HepG2 (cell line): ENCODE results near the gene TP53TG5. TPM values are rescaled to one million over a fixed set of nuclear protein-coding genes. Genes with fewer than 3 reads are reported as not detected.

ENCODE experiments used
- DR1 ChIP-seq: sonication (generic); formaldehyde crosslinking; IDR thresholded peaks from 2 replicates; pipeline ENCODE4 v1.8.0; 2021; ENCODE audit warnings: mild to moderate bottlenecking, missing genetic modification reagents, inconsistent platforms
- MBD4 ChIP-seq: IDR thresholded peaks from 2 replicates; pipeline ENCODE4 v1.6.1; 2012; ENCODE audit warnings: low read length, inconsistent platforms, borderline replicate concordance
- NAIF1 ChIP-seq: sonication (generic); formaldehyde crosslinking; IDR thresholded peaks from 2 replicates; pipeline ENCODE4 v1.5.0; 2020; ENCODE audit warnings: mild to moderate bottlenecking, missing genetic modification reagents, borderline replicate concordance
- PHF8 ChIP-seq: sonication (generic); formaldehyde crosslinking; IDR thresholded peaks from 2 replicates; pipeline ENCODE4 v1.5.0; 2020; ENCODE audit warnings: missing genetic modification reagents
- REL ChIP-seq: sonication (generic); formaldehyde crosslinking; conservative IDR thresholded peaks from 2 replicates; pipeline ENCODE4 v1.8.0; 2022; ENCODE audit warnings: mild to moderate bottlenecking, missing genetic modification reagents, moderate library complexity
- SRSF4 ChIP-seq: fragments of 200-400 bp; formaldehyde crosslinking; IDR thresholded peaks from one replicate; pipeline ENCODE4 v1.6.1; 2018; ENCODE audit warnings: mild to moderate bottlenecking, low read depth, low read length, moderate library complexity; ENCODE audit not compliant: poor library complexity, severe bottlenecking
- TP53 ChIP-seq: sonication (generic); formaldehyde crosslinking; conservative IDR thresholded peaks from 2 replicates; pipeline ENCODE4 v1.4.0; 2020; ENCODE audit warnings: missing genetic modification reagents
- ZBTB7B ChIP-seq: sonication (generic); formaldehyde crosslinking; IDR thresholded peaks from 2 replicates; pipeline ENCODE4 v1.4.0; 2020; ENCODE audit warnings: missing genetic modification reagents
- ZFP62 ChIP-seq: sonication (generic); formaldehyde crosslinking; IDR thresholded peaks from 2 replicates; pipeline ENCODE4 v1.4.0; 2020; ENCODE audit warnings: missing genetic modification reagents
- ZNF317 ChIP-seq: sonication (generic); formaldehyde crosslinking; IDR thresholded peaks from 2 replicates; pipeline ENCODE4 v1.5.0; 2020; ENCODE audit warnings: mild to moderate bottlenecking, missing genetic modification reagents
- ZNF335 ChIP-seq: sonication (generic); formaldehyde crosslinking; IDR thresholded peaks from 2 replicates; pipeline ENCODE4 v1.4.0; 2020; ENCODE audit warnings: missing genetic modification reagents
- ZNF446 ChIP-seq: sonication (generic); formaldehyde crosslinking; IDR thresholded peaks from 2 replicates; pipeline ENCODE4 v1.5.0; 2020; ENCODE audit warnings: mild to moderate bottlenecking, missing genetic modification reagents
- ZNF547 ChIP-seq: sonication (generic); formaldehyde crosslinking; IDR thresholded peaks from 2 replicates; pipeline ENCODE4 v1.5.1; 2020; ENCODE audit warnings: mild to moderate bottlenecking, missing genetic modification reagents
- ZNF589 ChIP-seq: sonication (generic); formaldehyde crosslinking; conservative IDR thresholded peaks from 2 replicates; pipeline ENCODE4 v1.8.0; 2022; ENCODE audit warnings: mild to moderate bottlenecking, moderate library complexity, missing genetic modification reagents
- ZNF747 ChIP-seq: sonication (generic); formaldehyde crosslinking; IDR thresholded peaks from 2 replicates; pipeline ENCODE4 v1.8.1; 2023; ENCODE audit warnings: missing genetic modification reagents, mild to moderate bottlenecking, borderline replicate concordance
- polyA plus RNA-seq, 8 experiments: library from polyadenylated mRNA; depleted of rRNA in 3 of 8; stranded (reverse) in 7 of 8; unstranded in 1 of 8; fragments of >200 nt; fragmentation: Illumina TruSeq in 4 of 8; extraction: Trizol in 4 of 8; gene quantifications; 2 replicates each; pipeline versions ENCODE4 v1.2.1 to v1.2.3, GENCODE V29; 2011 to 2016; ENCODE audit warnings: low read depth in 4 of 8, missing spikeins in 1 of 8, mixed read lengths in 1 of 8; ENCODE audit not compliant: insufficient read depth in 1 of 8
- total RNA-seq, 5 experiments: library from RNA; depleted of rRNA; stranded (reverse); fragments of >200 nt; fragmentation: Illumina TruSeq; extraction: Trizol; gene quantifications; 2 replicates each; pipeline ENCODE4 v1.2.3, GENCODE V29; 2016; ENCODE audit warnings: low read depth in 1 of 5
- TF ChIP-seq, protein P1 (sequence below): sonication (generic); formaldehyde crosslinking; IDR thresholded peaks from 2 replicates; pipeline ENCODE4 v1.5.0; 2020; ENCODE audit warnings: missing genetic modification reagents, mild to moderate bottlenecking, borderline replicate concordance
- TF ChIP-seq, protein P2 (sequence below): sonication (generic); formaldehyde crosslinking; IDR thresholded peaks from 2 replicates; pipeline ENCODE4 v1.4.0; 2020; ENCODE audit warnings: missing genetic modification reagents
- TF ChIP-seq, protein P3 (sequence below): sonication (generic); formaldehyde crosslinking; conservative IDR thresholded peaks from 2 replicates; pipeline ENCODE4 v1.4.0; 2020; ENCODE audit warnings: missing genetic modification reagents
- TF ChIP-seq, protein P4 (sequence below): IDR thresholded peaks from 2 replicates; pipeline ENCODE4 v1.6.1; 2016; ENCODE audit warnings: missing genetic modification reagents, missing compliant biosample characterization
- TF ChIP-seq, protein P5 (sequence below): sonication (generic); formaldehyde crosslinking; IDR thresholded peaks from 2 replicates; pipeline ENCODE4 v1.8.1; 2023; ENCODE audit warnings: missing genetic modification reagents, inconsistent platforms, borderline replicate concordance
- TF ChIP-seq, protein P6 (sequence below): sonication (generic); formaldehyde crosslinking; IDR thresholded peaks from 2 replicates; pipeline ENCODE4 v1.4.0; 2020; ENCODE audit warnings: missing genetic modification reagents, low read depth, mild to moderate bottlenecking, borderline replicate concordance
- TF ChIP-seq, protein P7 (sequence below): sonication (generic); formaldehyde crosslinking; IDR thresholded peaks from 2 replicates; pipeline ENCODE4 v1.5.0; 2020; ENCODE audit warnings: missing genetic modification reagents
- TF ChIP-seq, protein P8 (sequence below): sonication (generic); formaldehyde crosslinking; IDR thresholded peaks from 2 replicates; pipeline ENCODE4 v1.5.0; 2020; ENCODE audit warnings: missing genetic modification reagents

TP53TG5 gene
- total and polyA plus RNA-seq, 2 of the 13 experiments (the other 11 are each of a cell fraction or from before 2014, with no cell fraction given): 0.11 TPM; not detected in 1

DNA sequence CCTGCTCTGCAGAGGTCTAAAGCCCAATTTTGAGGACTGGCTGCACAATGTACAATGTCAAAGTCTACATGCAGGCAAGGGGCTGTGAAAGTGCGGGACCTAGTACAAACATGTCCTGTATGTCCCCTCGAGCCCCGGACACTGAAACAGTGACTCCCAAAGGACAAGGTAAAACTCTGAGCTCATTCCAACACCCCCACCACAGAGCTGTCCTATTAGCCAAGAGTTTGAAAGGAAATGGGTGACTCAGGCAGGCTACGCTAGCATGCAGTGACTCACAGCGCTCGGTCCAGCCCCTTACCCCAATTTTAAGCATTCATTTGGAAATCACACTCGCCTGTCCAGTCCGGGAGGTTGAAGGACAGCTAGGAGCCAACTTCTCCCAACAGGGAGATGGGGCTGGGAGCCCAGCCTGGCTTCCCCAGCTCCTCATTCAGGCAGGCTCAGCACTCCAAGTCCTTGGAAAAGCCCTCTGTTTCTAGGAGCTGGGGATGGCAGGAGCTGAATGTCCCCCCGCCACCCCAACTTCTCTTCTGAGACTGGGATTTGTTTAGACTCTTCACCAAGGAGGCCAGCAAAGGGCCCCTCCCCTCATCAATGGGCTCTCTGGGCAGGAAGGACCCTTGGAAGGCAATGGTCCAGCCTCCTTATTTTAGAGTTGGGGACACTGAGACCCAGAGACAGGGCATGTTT is 33.8 kb downstream of the TP53TG5 start (continued):
- TF ChIP-seq, protein P1, sequence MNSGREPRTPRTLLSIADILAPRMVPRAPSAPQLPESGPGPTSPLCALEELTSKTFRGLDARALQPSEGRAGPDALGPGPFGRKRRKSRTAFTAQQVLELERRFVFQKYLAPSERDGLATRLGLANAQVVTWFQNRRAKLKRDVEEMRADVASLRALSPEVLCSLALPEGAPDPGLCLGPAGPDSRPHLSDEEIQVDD: no peak
- no peak for TF ChIP-seq REL
- no peak for TF ChIP-seq SRSF4
- no peak for TF ChIP-seq ZNF589 (CRISPR knock-in tag)
- TF ChIP-seq ZNF547 (CRISPR knock-in tag): peak; percentile 18; the same call in 1 of the 2 replicates
- TF ChIP-seq, protein P2, sequence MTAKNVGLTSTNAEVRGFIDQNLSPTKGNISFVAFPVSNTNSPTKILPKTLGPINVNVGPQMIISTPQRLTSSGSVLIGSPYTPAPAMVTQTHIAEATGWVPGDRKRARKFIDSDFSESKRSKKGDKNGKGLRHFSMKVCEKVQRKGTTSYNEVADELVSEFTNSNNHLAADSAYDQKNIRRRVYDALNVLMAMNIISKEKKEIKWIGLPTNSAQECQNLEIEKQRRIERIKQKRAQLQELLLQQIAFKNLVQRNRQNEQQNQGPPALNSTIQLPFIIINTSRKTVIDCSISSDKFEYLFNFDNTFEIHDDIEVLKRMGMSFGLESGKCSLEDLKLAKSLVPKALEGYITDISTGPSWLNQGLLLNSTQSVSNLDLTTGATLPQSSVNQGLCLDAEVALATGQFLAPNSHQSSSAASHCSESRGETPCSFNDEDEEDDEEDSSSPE (CRISPR knock-in tag): no peak
- no peak for TF ChIP-seq TP53 (CRISPR knock-in tag)
- TF ChIP-seq, protein P3, sequence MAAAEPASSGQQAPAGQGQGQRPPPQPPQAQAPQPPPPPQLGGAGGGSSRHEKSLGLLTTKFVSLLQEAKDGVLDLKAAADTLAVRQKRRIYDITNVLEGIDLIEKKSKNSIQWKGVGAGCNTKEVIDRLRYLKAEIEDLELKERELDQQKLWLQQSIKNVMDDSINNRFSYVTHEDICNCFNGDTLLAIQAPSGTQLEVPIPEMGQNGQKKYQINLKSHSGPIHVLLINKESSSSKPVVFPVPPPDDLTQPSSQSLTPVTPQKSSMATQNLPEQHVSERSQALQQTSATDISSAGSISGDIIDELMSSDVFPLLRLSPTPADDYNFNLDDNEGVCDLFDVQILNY (CRISPR knock-in tag): no peak
- TF ChIP-seq, protein P4, sequence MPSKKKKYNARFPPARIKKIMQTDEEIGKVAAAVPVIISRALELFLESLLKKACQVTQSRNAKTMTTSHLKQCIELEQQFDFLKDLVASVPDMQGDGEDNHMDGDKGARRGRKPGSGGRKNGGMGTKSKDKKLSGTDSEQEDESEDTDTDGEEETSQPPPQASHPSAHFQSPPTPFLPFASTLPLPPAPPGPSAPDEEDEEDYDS (CRISPR knock-in tag): no peak; the same call in none of the 2 replicates
- peak; percentile 83 for TF ChIP-seq ZBTB7B (CRISPR knock-in tag)
- no peak; the same call in 1 of the 2 replicates for TF ChIP-seq ZNF446 (CRISPR knock-in tag)
- TF ChIP-seq, protein P5, sequence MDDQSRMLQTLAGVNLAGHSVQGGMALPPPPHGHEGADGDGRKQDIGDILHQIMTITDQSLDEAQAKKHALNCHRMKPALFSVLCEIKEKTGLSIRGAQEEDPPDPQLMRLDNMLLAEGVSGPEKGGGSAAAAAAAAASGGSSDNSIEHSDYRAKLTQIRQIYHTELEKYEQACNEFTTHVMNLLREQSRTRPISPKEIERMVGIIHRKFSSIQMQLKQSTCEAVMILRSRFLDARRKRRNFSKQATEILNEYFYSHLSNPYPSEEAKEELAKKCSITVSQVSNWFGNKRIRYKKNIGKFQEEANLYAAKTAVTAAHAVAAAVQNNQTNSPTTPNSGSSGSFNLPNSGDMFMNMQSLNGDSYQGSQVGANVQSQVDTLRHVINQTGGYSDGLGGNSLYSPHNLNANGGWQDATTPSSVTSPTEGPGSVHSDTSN: no peak
- TF ChIP-seq, protein P6, sequence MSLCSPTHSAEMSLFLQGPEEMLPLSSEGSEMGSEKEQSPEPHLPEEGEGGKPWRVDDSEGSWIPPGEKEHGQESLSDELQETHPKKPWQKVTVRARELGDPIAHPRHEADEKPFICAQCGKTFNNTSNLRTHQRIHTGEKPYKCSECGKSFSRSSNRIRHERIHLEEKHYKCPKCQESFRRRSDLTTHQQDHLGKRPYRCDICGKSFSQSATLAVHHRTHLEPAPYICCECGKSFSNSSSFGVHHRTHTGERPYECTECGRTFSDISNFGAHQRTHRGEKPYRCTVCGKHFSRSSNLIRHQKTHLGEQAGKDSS: no peak; the same call in 1 of the 2 replicates
- TF ChIP-seq DR1 (CRISPR knock-in tag): no peak
- TF ChIP-seq ZNF747: peak; percentile 0; the same call in 1 of the 2 replicates
- TF ChIP-seq, protein P7, sequence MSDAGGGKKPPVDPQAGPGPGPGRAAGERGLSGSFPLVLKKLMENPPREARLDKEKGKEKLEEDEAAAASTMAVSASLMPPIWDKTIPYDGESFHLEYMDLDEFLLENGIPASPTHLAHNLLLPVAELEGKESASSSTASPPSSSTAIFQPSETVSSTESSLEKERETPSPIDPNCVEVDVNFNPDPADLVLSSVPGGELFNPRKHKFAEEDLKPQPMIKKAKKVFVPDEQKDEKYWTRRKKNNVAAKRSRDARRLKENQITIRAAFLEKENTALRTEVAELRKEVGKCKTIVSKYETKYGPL (CRISPR knock-in tag): no peak
- TF ChIP-seq, protein P8, sequence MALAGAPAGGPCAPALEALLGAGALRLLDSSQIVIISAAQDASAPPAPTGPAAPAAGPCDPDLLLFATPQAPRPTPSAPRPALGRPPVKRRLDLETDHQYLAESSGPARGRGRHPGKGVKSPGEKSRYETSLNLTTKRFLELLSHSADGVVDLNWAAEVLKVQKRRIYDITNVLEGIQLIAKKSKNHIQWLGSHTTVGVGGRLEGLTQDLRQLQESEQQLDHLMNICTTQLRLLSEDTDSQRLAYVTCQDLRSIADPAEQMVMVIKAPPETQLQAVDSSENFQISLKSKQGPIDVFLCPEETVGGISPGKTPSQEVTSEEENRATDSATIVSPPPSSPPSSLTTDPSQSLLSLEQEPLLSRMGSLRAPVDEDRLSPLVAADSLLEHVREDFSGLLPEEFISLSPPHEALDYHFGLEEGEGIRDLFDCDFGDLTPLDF (CRISPR knock-in tag): no peak
- no peak for TF ChIP-seq MBD4
- TF ChIP-seq ZFP62 (CRISPR knock-in tag): no peak
- TF ChIP-seq ZNF335 (CRISPR knock-in tag): no peak
- TF ChIP-seq ZNF317 (CRISPR knock-in tag): no peak; the same call in 1 of the 2 replicates
- peak; percentile 4; the same call in 1 of the 2 replicates for TF ChIP-seq NAIF1
- TF ChIP-seq PHF8 (CRISPR knock-in tag): no peak
